HEK293T (cell line): ENCODE results near the gene AGL.
"Not testable (repeated sequence)": the region's sequence is repeated elsewhere in the genome, so short reads cannot be mapped to it uniquely, and the experiment has no call there.

Source experiments
- CTCF ChIA-PET: fragments of 350-600 bp; formaldehyde crosslinking; extraction: SDS; loops from one replicate; lab custom pipeline; 2021; ENCODE audit warnings: antibody characterized with exemption, inconsistent platforms; lab: Yijun Ruan, JAX
- POLR2A ChIA-PET: fragments of 350-600 bp; formaldehyde crosslinking; extraction: SDS; loops from one replicate; lab custom pipeline; 2020; ENCODE audit warnings: antibody characterized with exemption, inconsistent platforms; lab: Yijun Ruan, JAX
- DNase-seq: peaks from one replicate; pipeline ENCODE4 v3.0.0; 2012; ENCODE audit warnings: mixed read lengths; ENCODE audit errors: extremely low spot score
- ZNF384 ChIP-seq: fragments of 450-650 bp; IDR thresholded peaks from 2 replicates; pipeline ENCODE4 v1.6.1; 2016

AGL gene

GRCh38 chr1:99972066-99972465 is 121.9 kb downstream of the AGL start:
- CTCF ChIA-PET, DNase-seq: not testable (repeated sequence)
- peak; percentile 96 for TF ChIP-seq ZNF384
- POLR2A ChIA-PET: interaction anchor here (0.9 kb wide), 1 partner anchor 29 kb away, joined by 3 read pairs; no protein-coding TSS in a partner anchor
